Activated T-cell treated with anti-CD3 and anti-CD28 coated beads for 1 hour (primary cell): ENCODE data around the gene RHOBTB1.
"Not testable (repeated sequence)": the region's sequence is repeated elsewhere in the genome, so short reads cannot be mapped to it uniquely, and the experiment has no call there.

Source experiments
- DNase-seq: peaks from one replicate; pipeline ENCODE4 v3.0.0-alpha.2; 2020; ENCODE audit warnings: low read depth

The RHOBTB1 gene

DNA sequence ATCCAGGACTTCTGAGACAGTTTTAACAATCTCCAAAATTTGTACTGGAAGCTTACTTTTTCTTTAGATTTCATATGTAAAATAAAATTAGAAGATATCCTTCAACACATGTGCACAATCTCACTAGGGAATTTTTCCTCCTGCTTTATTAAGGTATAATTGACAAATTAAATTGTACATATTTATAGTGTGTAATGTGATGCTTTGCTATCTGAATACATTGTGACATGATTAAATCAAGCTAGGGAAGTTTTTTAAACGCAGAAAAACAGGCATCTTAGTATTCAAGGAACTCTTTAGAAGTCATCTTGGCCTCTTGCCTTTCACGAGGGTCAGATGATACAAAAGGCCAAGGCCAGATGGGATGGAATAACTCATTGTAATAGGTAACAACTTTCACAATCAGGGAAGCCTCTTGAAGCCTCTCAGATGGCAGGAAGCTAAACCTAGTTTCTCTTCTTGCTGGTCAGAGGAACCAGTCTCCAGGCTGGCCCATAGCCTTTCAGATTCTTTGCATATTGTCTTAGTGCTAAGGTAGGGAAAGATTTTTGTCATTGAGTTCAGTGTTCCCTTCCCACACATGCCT is 78.7 kb downstream of the RHOBTB1 start:
- no peak for DNase-seq

DNA sequence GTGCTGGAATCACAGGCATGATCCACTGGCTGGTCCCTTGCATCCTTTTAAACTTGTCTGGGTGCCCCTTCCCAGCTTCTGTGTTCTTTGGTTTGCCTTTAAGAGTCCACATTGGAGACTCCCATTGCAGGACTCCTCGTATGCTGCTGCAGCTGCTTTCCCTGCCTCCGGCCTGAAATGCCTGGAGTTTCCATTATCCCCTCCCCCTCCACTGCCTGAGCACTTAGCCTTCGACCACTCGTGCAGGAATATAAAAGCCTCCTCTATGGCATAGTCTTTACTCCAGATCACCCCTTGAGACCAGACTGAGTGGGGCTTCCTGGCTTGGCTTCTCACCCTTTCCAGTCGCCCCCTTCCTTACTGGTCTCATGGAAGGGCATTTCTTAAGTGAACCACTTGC is 80.2 kb downstream of the RHOBTB1 start:
- no peak for DNase-seq

DNA sequence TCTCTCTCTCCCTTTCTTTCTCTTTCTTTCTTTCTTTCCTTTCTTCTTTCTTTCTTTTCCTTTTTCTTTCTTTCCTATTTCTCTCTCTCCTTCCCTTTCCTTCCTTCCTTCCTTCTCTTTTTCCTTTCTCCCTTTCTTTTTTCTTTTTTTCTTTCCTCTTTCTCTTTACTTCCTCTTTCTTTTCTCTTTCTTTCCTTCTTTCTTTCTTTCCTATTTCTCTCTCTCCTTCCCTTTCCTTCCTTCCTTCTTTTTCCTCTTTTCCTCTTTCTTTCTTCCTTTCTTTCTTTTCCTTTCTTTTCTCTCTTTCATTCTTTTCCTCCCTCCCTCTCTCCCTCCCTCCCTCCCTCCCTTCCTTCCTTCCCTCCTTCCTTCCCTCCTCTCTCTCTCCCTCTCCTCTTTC is 81.5 kb downstream of the RHOBTB1 start:
- DNase-seq = no peak

DNA sequence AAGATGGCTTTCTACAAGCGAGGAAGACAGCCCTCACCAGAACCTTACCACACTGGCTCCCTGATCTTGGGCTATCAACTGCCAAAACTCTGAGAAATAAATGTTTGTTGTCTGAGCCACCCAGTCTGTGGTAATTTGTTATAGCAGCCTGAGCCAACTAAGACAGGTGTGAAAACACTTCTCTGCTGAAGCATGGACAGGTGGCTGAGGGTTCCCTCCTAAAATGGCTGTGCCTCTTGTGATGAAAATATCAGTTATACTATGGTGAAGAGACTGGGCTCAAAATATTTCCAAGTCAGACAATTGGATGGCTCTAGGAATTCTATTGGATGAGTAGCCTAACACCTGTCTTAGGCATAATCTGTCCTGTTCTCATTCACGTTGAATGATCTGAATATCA is 87.6 kb downstream of the RHOBTB1 start:
- DNase-seq = no peak

DNA sequence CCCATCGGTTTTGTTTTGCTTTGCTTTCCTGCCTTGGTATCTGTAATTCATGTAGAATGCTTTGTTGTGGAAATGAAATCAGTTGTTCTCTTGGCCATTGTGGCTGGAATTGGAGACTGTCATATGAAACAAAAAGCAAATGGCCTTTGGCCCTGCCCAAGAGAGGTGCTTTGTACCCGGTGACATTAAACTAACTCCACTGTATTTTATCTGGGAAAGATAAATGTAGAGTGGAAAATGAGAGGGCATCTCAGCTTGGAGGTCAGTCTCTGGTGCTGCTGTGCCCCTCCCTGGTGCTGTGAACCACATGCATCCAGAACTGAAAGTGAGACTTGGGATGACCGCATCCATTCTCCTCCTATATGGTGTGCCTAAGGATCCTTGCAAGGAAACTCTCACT is 90.3 kb downstream of the RHOBTB1 start:
- no peak for DNase-seq

DNA sequence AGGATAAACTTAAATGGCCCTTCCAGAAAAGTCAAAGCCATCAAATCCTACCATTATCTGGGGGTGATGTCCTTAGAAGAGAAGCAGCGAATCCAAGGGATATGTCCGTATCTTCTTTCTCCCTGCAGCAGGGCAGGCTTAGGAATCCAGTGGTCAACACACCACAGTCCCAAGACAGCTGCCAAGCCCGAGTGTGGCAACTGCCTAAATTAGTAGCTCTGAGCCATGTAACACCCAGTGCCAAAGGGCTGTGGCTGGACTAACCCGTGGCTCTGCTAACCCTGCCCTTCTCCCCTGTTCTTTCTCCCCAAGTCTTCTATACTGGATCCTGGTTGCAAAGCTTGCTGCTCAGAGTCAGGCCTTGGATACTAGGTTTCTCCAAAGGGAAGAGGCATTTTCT is 90.9 kb downstream of the RHOBTB1 start:
- DNase-seq = no peak

DNA sequence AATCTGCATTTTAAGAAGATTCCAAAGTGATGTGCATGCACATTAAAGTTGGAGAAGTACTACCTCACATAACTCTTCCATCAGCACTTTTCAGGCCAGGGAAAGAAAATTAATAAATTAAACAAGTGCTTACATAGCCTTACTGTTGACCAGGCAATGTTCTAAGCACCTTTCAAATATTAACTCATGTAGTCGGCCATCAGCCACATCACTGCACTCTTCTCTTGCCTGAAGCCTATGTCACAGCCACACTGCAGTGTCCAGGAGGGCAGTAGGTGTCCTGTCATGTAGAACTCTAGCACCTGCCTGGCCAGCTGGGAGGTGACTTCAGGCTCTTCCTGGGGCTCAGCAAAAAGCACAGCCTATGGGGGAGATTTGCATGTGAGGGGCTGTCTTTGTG is 94.2 kb downstream of the RHOBTB1 start:
- DNase-seq = no peak

DNA sequence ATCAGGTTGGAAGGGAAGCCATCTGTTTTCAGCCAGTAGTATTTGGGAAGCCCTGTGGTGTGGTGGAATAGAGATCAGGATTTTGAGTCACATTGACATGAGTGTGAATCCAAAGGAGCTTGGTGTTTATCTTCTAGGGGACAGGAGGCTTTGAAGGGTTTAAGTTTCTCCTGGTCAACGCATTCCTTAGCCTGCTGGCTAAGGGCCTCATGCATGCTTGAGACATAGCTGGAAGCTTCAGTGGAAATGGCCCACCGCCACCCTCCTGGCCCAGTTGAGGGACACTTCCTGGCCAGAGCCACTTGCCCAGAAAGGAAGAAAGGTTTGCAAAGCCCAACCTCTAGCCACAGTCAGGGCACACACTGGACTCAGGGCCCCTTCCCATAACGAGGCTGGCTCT is 94.8 kb downstream of the RHOBTB1 start:
- no peak for DNase-seq

DNA sequence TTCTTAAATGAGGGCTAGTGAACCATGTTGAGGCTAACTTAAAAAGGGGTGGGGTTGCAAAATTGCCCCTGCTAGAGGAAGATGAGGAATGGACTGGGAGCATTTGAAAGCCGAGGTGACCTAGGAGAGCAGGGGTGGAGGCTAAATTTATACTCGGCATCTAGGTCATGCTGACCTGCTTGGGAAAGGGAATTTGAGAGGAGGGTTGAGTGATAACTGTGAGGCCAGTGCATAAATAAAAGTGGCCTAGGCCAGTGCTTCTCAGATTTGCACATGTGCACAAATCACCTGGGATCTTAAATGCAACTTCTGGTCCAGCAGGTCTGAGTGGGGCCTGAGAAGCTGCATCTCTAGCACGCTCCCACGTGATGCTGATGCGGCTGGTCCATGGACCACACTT is 95.3 kb downstream of the RHOBTB1 start:
- DNase-seq = no peak

DNA sequence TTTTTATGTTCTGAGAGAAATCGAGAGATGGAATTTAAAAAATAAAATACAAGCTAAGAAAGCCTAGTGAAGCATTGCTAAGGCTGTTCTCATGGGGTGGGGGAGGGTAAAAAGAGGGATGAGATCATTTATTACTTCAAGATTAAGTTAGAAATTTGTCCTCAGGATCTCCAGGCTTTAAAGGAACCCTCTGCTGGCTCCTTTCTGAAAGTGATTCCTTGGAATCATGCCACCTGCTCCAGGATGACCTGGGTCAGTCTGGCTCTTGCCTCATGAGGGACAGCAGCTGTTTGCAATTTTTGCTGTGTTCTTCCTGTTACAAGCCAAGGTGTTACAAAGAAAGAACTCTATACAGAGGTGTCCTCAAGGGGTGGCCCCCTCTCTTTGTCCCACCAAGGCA is 95.9 kb downstream of the RHOBTB1 start:
- DNase-seq = no peak

DNA sequence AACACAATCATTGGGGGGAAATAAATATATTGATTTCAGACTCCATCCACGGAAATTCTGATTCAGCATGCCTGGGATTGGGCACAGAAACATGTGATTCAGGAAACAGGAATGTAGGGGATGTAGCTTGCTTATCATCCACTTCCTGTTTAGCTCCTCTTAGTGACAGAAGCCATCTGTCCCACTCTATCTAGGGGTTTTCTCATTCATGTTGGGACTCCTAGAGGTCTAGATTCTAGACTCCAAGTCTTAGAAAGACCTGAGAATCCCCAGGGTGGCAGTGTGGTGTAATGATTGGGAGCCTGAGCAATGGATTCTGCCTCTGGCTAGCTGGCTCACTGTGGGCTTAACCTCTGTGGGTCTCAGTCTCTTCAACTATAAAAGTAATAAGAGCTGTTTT is 97.8 kb downstream of the RHOBTB1 start:
- no peak for DNase-seq

DNA sequence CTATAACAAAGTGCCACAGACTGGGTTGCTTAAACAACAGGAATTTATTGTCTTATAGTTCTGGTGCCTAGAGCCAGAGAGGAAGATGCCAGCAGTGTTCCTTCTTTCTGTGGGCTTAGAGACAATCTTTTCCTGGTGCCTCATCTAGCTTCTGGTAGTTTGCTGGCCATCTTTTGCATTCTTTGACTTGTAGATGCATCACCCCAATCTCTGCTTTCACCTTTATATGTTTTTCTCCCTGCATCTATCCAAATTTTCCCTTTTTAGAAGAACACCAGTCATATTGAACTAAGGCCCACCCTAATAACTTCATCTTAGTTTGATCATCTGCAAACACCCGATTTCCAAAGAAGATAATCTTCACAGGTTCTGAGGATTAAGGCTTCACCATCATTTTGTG is 98.9 kb downstream of the RHOBTB1 start:
- DNase-seq = no peak

DNA sequence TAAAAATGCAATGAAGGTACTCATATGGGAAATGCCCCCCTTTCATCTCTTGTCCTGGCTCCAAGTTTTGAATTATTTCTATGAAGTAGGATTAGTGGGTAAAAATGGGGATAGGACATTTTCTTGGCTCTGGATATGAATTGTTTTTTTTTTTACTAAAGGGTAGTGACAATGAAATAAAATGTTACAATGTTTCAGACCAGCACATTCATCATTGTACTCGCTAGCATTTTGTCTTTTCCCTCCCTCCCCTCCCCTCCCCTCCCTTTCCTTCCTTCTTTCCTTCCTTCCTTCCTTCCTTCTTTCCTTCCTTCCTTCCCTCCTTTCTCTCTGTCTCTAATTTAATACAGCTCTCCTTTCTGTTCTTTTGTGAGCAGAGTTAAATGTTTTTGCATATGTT is 101.3 kb downstream of the RHOBTB1 start:
- no peak for DNase-seq

DNA sequence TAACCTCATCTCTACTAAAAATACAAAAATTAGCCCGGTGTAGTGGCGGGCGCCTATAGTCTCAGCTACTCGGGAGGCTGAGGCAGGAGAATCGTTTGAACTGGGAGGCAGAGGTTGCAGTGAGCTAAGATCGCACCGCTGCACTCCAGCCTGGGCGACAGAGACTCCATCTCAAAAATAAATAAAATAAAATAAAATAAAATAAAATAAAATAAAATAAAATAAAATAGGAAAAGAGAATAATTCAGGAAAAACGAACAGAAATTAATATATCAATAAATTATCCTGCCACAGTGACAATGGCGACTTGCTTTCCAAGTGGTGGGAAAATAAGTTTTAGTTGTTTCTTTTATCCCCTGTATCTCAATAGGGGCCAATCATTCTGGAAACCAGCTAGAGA is 102.8 kb downstream of the RHOBTB1 start:
- not testable (repeated sequence) for DNase-seq

DNA sequence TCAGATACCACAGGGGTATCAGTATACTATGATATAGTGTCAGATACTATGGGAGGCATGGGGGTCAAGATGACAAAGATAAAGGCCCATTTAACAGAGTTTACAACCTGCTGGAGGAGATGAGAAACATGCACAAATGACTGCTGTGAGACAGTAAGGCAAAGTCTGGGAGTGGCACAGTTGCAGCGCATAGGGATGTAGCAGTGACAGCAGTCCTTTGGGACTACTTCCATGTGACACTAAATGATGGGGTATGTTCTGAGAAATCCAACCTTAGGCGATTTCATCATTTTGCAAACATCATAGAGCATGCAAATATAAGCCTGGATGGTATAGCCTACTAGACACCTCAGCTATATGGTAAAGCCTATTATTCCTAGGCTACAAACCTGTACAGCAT is 108.9 kb downstream of the RHOBTB1 start:
- no peak for DNase-seq

DNA sequence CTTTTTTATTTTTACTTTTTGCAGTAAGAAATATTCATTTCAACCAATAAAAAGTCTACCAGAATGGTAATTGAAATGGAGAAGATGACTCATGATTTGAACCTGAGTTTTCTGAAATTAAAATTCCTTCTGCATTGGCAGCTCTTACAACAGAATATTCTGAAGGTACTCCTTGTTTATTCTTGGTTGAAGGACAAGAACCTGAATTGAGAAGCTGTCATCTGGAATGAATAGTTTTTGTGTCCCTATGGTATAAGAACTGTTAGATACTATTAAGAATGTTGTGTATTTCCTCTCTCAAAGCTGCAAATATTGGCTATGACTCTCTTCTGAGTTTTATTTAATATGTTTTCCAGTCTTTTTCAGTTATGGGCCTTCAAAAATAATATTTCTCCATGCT is 109.6 kb downstream of the RHOBTB1 start:
- DNase-seq = no peak

DNA sequence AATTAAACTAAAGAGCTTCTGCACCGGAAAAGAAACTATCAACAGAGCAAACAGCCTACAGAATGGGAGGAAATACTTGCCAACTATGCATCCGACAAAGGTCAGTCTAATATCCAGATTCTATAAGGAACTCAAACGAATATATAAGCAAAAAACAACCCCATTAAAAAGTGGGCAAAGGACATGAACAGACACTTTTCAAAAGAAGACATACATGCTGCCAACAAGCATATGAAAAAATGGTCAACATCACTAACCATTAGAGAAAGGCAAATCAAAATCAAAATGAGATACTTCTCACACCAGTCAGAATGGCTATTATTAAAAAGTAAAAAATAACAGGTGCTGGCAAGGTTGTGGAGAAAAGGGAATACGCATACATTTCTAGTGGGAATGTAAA is 111.8 kb downstream of the RHOBTB1 start:
- not testable (repeated sequence) for DNase-seq

DNA sequence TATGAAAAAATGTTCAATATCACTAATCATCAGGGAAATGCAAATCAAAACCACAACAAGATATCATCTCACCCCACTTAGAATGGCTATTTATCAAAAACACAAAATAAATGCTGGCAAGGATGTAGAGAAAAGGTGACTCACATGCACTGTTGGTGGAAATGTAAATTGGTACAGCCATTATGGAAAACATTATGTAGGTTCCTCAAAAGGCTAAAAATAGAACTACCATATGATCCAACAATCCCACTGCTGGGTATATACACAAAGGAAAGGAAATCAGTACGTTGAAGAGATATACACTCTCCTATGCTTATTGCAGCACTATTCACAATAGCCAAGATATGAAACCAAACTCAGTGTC is 115.5 kb downstream of the RHOBTB1 start:
- DNase-seq = no peak

DNA sequence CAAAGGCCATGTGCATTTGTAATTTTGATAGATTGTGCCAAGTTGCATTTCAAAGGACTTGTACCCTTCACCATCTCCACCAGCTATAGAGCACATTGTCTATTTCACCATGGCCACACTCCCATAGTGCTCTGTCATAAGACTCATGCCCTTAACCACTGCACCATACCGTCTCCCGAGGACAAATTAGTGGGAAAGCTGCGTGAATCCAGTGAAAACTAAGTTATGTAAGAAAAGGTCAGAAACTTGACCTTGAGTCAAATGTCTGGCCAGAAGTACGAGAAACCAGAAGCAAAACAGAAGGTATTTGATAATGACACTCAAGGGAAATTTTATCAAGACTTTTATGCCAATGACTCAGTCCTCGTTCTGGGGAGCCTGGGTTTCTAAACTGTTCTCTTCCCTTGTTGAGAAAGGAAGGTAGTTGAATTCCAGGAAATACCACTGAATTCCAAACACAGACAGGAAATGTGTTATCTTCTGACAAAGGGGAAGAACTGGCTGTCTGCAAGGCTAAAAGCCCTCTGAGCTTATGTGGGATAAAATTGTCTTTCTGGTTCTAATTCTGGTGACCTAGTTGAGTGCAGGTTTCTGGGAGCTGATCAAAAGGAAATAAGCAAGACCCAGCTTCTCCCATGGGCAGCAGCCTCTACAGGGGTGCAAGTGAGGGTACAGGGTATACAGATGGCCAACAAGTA is 116.0 kb downstream of the RHOBTB1 start:
- no peak for DNase-seq

DNA sequence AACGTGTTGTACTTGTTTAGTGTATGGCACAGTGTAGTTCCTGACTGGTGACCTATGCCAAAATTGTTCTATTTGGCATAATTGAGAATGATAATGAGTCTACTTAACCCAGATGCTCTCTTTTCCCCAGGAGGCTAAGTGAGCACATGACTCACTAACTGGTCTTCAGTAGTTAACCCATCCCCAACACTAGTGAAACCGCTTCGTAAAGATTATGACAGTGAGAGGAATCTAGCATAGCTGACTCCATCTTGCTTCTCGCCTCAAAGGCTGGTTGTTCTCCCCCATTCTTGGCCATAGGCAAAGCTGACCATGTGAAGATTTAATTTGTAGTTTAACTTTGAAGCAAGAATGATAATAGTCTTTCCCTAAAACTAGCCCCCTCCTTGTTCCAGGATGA is 118.5 kb downstream of the RHOBTB1 start:
- DNase-seq = no peak

DNA sequence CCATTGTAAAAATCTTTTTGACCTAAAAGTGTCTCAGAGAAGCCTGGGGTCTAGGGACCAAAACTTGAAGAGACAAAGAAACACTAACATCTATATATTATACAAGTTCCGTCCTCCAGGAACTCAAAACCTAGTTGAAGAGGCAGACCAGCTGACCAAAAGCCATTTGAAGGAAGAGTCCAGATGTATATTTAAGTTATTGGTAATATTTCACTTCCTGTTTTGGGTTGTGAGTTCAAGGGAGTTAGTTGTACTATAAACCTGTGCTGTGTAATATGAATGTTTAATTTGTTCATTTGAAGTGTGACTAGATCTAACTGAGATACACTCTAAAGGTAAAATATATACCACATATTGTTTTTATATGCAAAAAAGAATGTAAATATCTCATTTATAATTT is 120.7 kb downstream of the RHOBTB1 start:
- no peak for DNase-seq

DNA sequence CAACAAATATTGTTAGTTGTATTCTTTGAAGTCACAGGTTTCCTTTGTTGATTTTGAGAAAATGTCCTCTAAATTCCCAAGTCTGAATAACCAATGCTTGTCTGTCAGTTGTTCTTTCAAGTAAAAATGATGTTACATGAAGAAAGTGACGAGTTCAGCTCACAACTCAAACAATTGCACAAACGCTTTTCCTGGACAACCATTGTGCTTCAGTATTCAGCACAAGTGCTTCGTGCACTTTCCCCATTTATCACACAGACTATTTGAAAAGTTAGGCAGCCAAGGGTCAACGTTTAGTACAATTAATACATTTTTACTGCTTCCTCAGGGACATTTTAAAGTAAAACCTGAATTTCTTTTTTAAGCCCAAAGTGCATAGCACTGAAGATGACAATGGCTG is 121.2 kb downstream of the RHOBTB1 start:
- DNase-seq = no peak

DNA sequence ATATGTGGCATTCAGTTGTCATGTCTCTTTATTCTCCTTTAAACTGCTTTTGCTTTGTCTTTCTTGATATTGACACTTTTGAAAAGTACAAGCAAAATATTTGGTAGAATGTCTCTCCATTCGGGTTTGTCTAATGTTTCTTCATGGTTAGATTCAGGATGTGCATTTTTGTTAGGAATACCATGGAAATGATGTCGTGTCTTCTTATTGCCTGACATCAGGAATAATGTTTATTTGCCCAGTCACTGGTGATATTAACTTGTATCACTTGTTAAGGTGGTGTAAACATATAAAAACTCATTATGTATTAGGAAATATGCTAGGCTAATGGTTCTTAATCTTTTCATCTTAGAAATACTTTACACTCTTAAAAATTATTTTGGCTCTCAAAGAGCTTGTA is 122.3 kb downstream of the RHOBTB1 start:
- no peak for DNase-seq

DNA sequence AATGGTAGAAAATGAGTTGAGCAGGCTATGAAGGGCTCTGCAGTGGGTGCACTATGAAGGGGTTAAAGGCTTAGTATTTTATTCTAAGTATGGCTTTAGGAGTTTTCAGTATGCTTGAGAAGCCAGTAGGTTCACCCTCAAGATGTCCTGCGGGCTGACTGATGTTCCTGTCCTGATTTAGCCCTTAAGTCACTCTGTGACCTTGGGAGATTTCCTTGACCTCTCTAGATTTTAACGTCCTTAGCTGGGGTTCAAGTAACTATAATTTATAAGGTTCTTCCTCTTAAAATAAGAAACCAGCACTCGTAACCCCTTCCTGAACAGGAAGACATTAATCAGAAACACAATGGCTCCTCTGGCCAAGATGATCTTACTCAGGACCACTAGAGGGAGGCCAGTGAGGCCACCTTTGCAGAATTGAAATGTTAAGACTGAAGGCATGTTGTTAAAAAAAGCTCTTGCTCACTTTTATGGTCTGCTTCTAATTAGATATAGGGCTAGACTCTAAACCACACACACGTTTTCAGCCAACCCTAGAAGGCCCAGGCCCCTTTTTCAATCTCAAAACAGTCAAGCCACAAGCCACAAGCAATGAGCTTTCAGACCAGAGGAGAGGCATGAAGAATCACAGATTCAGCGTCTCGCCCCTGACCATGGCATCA is 123.8 kb downstream of the RHOBTB1 start:
- DNase-seq = no peak
